Stimulated activated CD8-positive, alpha-beta memory T cell treated with anti-CD3 and anti-CD28 coated beads, Interleukin-15, amount 100 ng/mL, for 4 hours (primary cell): ENCODE measurements around the gene MED12L.

Experiments
- DNase-seq, 2 donors: peaks; one replicate each; pipeline ENCODE4 v3.0.0-alpha.2; 2020; ENCODE audit warnings: low read depth in 2 of 2

The MED12L gene

GRCh38 chr3:151171145-151171757 is 85.8 kb downstream of the MED12L start:
- no peak for DNase-seq

- no peak for DNase-seq
These were observed 88.9 kb downstream of the MED12L start for GRCh38 chr3:151174351-151174750.

GRCh38 chr3:151175952-151176351 is 90.5 kb downstream of the MED12L start:
- no peak for DNase-seq

GRCh38 chr3:151178208-151178845 is 92.9 kb downstream of the MED12L start:
- no peak for DNase-seq

GRCh38 chr3:151182349-151183079 is 97.0 kb downstream of the MED12L start:
- DNase-seq, result no peak

- DNase-seq, result no peak
These were observed 97.8 kb downstream of the MED12L start for GRCh38 chr3:151183265-151183671.

- no peak for DNase-seq
These were observed 105.6 kb downstream of the MED12L start for GRCh38 chr3:151191095-151191494.

- no peak for DNase-seq
These were observed 107.1 kb downstream of the MED12L start for GRCh38 chr3:151192545-151192944.

- no peak for DNase-seq
These were observed 110.4 kb downstream of the MED12L start for GRCh38 chr3:151195826-151196225.

GRCh38 chr3:151196434-151196833 is 111.0 kb downstream of the MED12L start:
- no peak for DNase-seq

- no peak for DNase-seq
These were observed 111.8 kb downstream of the MED12L start for GRCh38 chr3:151197228-151197627.

GRCh38 chr3:151197981-151198767 is 112.7 kb downstream of the MED12L start:
- DNase-seq, result no peak

GRCh38 chr3:151198849-151199248 is 113.4 kb downstream of the MED12L start:
- no peak for DNase-seq

- no peak for DNase-seq
These were observed 114.3 kb downstream of the MED12L start for GRCh38 chr3:151199554-151200438.

GRCh38 chr3:151200586-151200985 is 115.1 kb downstream of the MED12L start:
- no peak for DNase-seq

GRCh38 chr3:151201051-151201730 is 115.7 kb downstream of the MED12L start:
- DNase-seq, result no peak

GRCh38 chr3:151203051-151203420 is 117.6 kb downstream of the MED12L start, which contains the start of gene GPR171:
GPR171 (minus strand) TSS chr3:151203216; CDS start chr3:151199386, 3,830 bp downstream.
- peak; percentile 32 to 60 for DNase-seq

- no peak for DNase-seq
These were observed 119.3 kb downstream of the MED12L start for GRCh38 chr3:151204530-151205402.

- no peak for DNase-seq
These were observed 120.0 kb downstream of the MED12L start for GRCh38 chr3:151205482-151205881.

- no peak for DNase-seq
These were observed 120.7 kb downstream of the MED12L start for GRCh38 chr3:151206201-151206600.
